IPS-15b (cell line): ENCODE measurements around the gene FHOD3.

ENCODE experiments used
- H3K27me3 ChIP-seq: one replicate; pipeline ENCODE4 v1.6.1; 2013; ENCODE audit warnings: low read length; ENCODE audit not compliant: control insufficient read depth, insufficient read depth
- H3K36me3 ChIP-seq: one replicate; pipeline ENCODE4 v1.6.1; 2013; ENCODE audit warnings: low read length; ENCODE audit not compliant: control insufficient read depth, insufficient read depth
- H3K4me1 ChIP-seq: one replicate; pipeline ENCODE4 v1.6.1; 2013; ENCODE audit warnings: mild to moderate bottlenecking, low read length; ENCODE audit not compliant: control insufficient read depth, insufficient read depth
- H3K4me3 ChIP-seq: one replicate; pipeline ENCODE4 v1.5.1; 2013; ENCODE audit warnings: low read depth, low read length
- H3K9ac ChIP-seq: one replicate; pipeline ENCODE4 v1.6.1; 2013; ENCODE audit warnings: low read depth, mild to moderate bottlenecking, low read length
- H3K9me3 ChIP-seq: one replicate; pipeline ENCODE4 v1.6.1; 2013; ENCODE audit warnings: mild to moderate bottlenecking, low read length; ENCODE audit not compliant: control insufficient read depth, insufficient read depth

Gene FHOD3

DNA sequence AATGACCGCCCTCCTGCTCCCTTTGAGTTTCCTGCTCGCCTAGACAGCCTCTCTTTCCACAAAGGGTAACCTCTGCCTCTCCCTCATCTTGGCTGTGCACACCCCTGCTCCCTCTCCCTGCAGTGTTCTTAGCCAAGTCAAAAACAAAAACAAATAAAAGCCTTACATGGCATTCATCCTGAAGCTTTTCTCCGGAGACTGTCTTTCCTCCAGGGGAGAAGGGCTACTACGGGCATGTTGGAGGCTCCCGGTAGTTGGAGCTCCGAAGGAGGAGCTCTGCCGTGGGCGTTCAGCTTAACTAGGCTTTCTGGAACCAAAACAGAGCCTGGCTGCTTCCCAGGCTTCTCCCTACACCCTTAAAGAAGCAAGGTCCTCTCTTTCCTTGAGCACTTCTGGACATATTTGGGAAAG, 427.1 kb downstream of the FHOD3 start:
- Histone ChIP-seq H3K9me3 (no peaks in the 10 kb centered on the region), H3K9ac (no peak overlapping the region), H3K4me1 (no peaks in the 10 kb centered on the region), H3K27me3 (no peaks in the 10 kb centered on the region), H3K36me3 (no peaks in the 10 kb centered on the region), H3K4me3 (no peak overlapping the region)

DNA sequence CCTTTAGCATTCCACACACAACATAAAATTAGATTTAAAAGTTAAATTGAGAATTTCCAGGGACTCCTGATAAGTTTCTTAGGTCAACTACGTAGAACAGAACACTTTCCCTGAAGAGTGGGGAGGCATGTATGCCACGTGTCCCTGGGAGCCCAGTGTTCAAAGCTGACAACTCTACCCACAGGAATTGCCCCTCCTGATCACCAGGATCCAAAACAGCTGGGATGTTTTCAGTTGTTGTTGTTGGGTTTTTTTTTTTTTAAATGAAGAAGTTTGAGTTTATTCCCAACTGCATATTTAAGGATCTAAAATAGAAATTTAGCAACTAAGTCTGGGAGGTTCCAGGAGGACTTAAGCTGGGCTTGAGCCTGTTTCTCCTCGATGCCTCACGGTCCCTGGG, 430.8 kb downstream of the FHOD3 start:
- H3K9ac ChIP-seq: no peak overlapping the region
- H3K4me3 ChIP-seq: no peak overlapping the region
- peaks cover 8% of the 10 kb centered on the region for H3K9me3 ChIP-seq
- no peaks in the 10 kb centered on the region for H3K4me1 ChIP-seq
- no peaks in the 10 kb centered on the region for H3K36me3 ChIP-seq
- no peaks in the 10 kb centered on the region for H3K27me3 ChIP-seq

DNA sequence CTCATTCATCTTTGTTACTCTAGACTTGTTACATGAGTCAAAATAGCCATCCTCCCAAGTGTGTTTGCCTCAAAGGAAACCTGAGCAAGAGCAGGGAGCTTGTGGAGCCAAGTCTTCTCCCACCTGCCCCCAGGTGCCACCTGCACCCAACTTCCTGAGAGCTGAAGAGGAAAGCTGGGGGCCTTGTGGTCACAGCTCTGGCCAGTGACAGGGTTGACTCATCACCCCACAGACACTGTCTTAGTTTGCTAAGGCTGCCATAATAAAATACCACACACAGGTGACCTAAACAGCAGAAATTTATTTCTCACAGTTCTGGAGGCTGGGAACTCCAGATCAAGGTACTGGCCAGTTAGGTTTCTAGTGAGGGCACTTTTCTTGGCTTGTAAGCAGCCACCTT, 431.7 kb downstream of the FHOD3 start:
- Histone ChIP-seq H3K9me3 (peaks cover 8% of the 10 kb centered on the region), H3K9ac (no peak overlapping the region), H3K4me1 (peaks cover 4% of the 10 kb centered on the region), H3K4me3 (no peak overlapping the region), H3K27me3 (no peaks in the 10 kb centered on the region), H3K36me3 (no peaks in the 10 kb centered on the region)

DNA sequence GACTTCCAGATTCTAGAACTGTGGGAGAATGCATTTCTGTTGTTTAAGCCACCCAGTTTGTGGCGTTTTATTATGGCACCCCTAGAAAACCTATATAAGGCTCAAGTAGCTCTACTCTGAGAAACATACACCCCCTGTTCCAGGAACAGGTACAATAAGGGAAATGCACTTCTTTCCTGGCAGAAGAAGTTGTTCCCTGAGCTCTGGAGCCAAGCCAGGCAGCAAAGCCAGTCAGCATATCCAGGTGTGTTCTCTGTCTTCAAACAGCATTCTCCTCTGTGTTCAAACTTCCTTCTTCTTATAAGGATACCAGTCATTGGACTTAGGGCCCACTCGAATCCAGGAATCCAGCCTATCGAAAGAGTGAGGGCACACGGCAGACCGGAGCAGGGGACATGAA, 434.8 kb downstream of the FHOD3 start:
- peaks cover 8% of the 10 kb centered on the region for H3K9me3 ChIP-seq
- no peak overlapping the region for H3K9ac ChIP-seq
- H3K4me3 ChIP-seq: no peak overlapping the region
- no peaks in the 10 kb centered on the region for H3K27me3 ChIP-seq
- no peaks in the 10 kb centered on the region for H3K36me3 ChIP-seq
- peaks cover 5% of the 10 kb centered on the region for H3K4me1 ChIP-seq

DNA sequence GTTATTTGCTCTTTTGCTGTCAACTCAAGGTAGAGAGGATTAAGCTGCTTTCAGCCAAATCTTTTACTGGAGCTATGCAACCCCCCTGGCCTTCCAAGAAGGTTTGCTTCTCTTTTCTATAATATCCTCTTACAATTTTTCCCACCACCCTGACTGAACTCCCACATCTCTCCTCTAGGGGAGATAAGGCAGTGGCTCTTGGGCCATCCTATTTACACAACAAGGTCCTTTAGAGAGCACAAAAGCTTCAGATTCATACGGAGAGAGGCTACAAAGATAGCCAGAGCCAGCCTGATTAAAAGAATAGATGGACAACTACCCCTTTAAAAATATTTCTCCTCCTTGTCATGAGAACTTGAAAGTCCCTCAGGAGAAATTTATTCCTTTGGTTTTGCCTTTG, 435.6 kb downstream of the FHOD3 start:
- Histone ChIP-seq H3K9ac (no peak overlapping the region), H3K4me1 (peaks cover 5% of the 10 kb centered on the region), H3K9me3 (peaks cover 8% of the 10 kb centered on the region), H3K36me3 (no peaks in the 10 kb centered on the region), H3K27me3 (no peaks in the 10 kb centered on the region), H3K4me3 (no peak overlapping the region)

DNA sequence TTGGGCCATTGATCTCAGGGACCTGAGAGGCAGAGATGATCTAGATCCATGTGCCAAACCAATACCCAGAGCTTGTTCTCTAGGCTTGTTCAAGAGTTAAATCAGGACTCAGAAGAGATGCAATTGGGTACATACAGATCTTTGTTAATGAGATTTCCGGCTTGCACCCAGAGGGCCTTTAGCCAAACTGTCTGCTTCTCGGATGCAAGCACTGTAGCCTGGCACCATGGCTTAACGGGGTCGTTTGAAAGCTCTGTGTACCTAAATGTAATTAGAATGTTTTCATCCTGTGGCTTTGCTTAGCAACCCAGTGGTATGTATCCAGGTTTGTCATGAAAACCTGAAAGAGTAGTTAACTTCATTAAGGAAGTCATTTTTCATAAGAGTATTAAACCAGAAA, 437.1 kb downstream of the FHOD3 start:
- H3K36me3 ChIP-seq: no peaks in the 10 kb centered on the region
- no peaks in the 10 kb centered on the region for H3K27me3 ChIP-seq
- peaks cover 5% of the 10 kb centered on the region for H3K4me1 ChIP-seq
- no peak overlapping the region for H3K4me3 ChIP-seq
- H3K9ac ChIP-seq: no peak overlapping the region
- peaks cover 8% of the 10 kb centered on the region for H3K9me3 ChIP-seq

DNA sequence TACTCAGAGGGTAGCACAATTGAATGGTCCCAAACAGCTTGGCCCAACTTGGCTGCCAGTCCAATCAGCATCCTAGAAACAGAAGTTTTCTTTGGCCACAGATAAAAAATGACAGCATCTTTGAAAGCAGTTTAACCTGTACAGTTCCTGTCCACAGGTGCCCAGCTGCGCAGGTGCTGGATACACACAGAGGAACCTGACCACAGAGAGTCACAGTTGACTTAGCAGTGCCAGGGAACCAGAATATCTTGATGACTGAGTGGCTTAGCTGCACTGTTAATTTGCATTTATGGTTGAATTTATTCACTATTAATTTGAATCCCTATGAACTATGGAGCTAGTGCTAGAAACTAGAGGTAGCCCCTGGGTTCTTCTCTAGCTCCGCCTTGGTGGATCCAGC, 437.6 kb downstream of the FHOD3 start:
- Histone ChIP-seq H3K27me3 (no peaks in the 10 kb centered on the region), H3K4me3 (no peak overlapping the region), H3K36me3 (no peaks in the 10 kb centered on the region), H3K9ac (no peak overlapping the region), H3K4me1 (peaks cover 5% of the 10 kb centered on the region), H3K9me3 (peaks cover 8% of the 10 kb centered on the region)

DNA sequence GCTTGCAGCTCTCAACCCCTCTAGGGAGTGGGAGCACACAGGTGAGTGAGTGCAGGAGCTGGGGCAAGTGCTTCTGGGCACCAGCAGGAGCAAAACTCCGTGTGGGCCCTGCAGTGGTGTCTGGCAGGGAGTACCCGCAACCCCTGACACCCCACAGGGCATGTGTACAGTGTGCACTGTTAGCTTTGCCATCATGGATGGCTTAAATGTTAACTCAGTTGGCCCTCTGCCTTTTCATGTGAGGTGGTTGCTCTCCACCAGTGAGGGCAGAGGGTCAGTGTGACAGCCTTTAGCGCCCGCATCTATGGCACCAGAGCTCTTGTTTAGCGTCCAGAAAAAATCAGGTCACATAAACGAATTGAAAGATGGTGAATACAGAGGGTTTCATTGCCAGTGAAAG, 438.6 kb downstream of the FHOD3 start:
- H3K9ac ChIP-seq: no peak overlapping the region
- peaks cover 8% of the 10 kb centered on the region for H3K9me3 ChIP-seq
- no peaks in the 10 kb centered on the region for H3K27me3 ChIP-seq
- H3K4me3 ChIP-seq: no peak overlapping the region
- no peaks in the 10 kb centered on the region for H3K36me3 ChIP-seq
- peaks cover 5% of the 10 kb centered on the region for H3K4me1 ChIP-seq

DNA sequence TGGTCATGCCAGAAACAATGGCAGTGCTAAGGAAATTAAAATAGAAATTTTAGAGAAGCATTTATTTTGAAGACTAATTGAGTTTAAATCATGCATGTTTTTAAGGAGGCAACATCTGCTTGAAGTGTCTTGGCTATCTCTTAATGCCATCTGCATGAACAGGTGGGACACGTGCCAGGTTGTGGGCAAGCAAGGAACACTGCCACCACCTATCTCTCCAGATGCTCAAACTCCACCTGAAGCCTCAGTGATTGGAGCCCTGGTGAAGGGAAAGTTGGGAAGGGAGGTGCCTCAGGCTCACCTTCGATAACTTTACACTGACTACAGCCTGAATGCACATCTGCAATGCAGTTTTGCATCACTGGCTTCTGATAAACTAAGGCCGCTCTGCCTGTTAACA, 439.8 kb downstream of the FHOD3 start:
- Histone ChIP-seq H3K9me3 (peaks cover 3% of the 10 kb centered on the region), H3K4me3 (no peak overlapping the region), H3K4me1 (peaks cover 5% of the 10 kb centered on the region), H3K27me3 (no peaks in the 10 kb centered on the region), H3K9ac (no peak overlapping the region), H3K36me3 (no peaks in the 10 kb centered on the region)

DNA sequence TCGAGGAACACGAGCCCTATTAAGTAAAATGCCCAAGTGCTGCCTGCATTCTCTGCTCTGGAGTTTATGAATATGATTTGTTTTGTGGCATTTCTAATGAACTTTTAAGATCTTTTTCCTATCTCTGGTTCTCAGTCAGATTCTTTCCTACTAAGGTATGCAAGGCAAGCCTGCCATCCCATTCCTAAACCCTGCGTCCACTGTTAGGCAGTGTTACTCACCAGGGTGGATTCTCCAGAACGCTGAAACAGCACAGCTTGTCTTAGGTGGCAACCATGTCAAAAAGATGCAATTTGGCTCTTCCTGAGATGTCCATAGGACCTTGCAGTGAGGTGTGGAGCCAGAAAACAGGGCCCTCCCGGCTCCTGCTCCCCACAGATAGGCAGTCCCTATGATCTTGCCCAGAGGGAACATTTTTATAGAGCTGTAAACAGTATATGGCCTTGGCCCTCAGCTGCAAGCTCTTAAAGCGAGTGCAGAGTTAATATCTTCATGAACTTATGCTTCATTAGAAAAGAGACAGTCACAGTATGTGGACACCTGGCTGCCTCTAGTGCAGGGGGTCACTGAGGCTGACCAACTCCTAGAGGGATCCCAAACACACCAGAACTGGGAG, 446.9 kb downstream of the FHOD3 start:
- no peaks in the 10 kb centered on the region for H3K27me3 ChIP-seq
- H3K9me3 ChIP-seq: no peaks in the 10 kb centered on the region
- H3K4me1 ChIP-seq: no peaks in the 10 kb centered on the region
- H3K9ac ChIP-seq: no peak overlapping the region
- H3K36me3 ChIP-seq: no peaks in the 10 kb centered on the region
- H3K4me3 ChIP-seq: no peak overlapping the region

DNA sequence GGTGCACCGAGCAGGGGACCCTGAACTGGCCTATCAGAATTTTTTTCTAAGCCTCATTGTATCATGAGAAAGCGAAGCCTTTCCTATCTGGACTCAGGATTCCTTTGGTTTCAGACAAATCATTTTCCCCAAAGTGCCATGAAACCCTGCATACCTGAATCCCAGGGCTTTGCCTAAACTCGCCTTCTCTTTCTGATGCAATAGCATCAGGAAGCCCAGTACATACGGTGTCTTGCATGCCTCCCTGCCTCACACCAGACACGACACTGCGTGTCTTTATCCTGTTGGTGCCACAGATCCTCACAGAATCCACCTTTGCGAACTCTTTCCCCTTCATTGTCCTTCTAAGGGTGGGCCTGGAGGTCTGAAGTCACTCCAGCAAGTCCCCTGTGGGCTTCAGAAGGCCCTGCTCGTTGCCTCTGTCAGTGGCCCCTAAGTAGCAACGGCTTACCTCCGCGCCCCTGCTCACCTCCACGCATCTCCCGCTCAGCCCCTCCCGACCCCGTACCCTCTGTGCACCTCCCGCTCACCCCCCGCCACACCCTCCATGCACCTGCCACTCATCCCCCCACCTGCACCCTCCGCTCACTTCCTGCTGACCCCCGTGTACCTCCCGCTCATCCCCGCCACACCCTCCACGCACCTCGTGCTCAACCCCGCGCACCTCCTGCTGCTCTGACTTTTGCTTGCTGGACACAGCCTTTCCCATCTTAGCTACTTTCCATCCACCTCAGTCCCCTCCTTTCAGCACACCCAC, 447.9 kb downstream of the FHOD3 start:
- no peak overlapping the region for H3K9ac ChIP-seq

More for the DNA sequence above, 447.9 kb downstream of the FHOD3 start:
- Histone ChIP-seq H3K4me3 (no peak overlapping the region), H3K4me1 (no peaks in the 10 kb centered on the region), H3K27me3 (no peaks in the 10 kb centered on the region), H3K36me3 (no peaks in the 10 kb centered on the region), H3K9me3 (no peaks in the 10 kb centered on the region)
